NT2/D1 (cell line): ENCODE data around the gene LTB4R.

Experiments
- SUZ12 ChIP-seq: IDR thresholded peaks from 2 replicates; pipeline ENCODE4 v1.6.1; 2011; ENCODE audit not compliant: insufficient read length, insufficient read depth; ENCODE audit errors: extremely low read depth
- YY1 ChIP-seq: IDR thresholded peaks from 2 replicates; pipeline ENCODE4 v1.6.1; 2011; ENCODE audit not compliant: insufficient read length, insufficient read depth
- ZNF274 ChIP-seq: IDR thresholded peaks from 2 replicates; pipeline ENCODE4 v1.6.1; 2011; ENCODE audit warnings: mild to moderate bottlenecking, low read depth, low read length

DNA sequence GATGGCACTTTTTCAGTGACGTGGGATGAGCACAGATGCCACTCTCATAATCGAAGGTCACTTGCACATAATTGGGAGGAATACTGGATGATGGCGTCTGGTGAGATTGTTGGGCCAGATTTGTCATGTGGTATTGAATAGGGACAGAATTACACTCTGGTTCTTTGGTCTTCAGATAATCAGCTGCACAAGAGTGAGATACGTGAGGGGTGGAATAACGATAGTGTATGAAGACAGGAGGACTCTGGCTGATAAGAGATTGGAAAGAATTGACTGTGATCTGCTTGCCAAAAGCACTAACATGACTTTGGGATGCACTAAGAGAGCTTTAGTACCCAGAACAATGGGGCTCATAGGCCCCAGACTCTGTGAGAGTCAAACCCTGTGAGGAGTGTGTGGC is 32.9 kb upstream of the LTB4R start:
- TF ChIP-seq YY1 (no peak), SUZ12 (no peak), ZNF274 (no peak)
